Endodermal cell (in vitro differentiated cells): ENCODE measurements around the gene TTN. TPM values are rescaled to one million over a fixed set of nuclear protein-coding genes. Genes with fewer than 3 reads are reported as not detected.

Experiments used
- DNase-seq: peaks from one replicate; pipeline ENCODE4 v3.0.0-alpha.2; 2017
- H3K27ac ChIP-seq: 2 replicates; pipeline ENCODE4 v1.5.1; 2013; ENCODE audit warnings: mild to moderate bottlenecking, low read depth, low read length, moderate library complexity
- H3K27me3 ChIP-seq: 2 replicates; pipeline ENCODE4 v1.6.1; 2013; ENCODE audit warnings: mild to moderate bottlenecking, low read length, moderate library complexity; ENCODE audit not compliant: insufficient read depth, control insufficient read depth, poor library complexity, severe bottlenecking
- H3K36me3 ChIP-seq: 2 replicates; pipeline ENCODE4 v1.7.0; 2013; ENCODE audit warnings: mild to moderate bottlenecking, low read length, moderate library complexity; ENCODE audit not compliant: control insufficient read depth, insufficient read depth
- H3K4me1 ChIP-seq: one replicate; pipeline ENCODE4 v1.7.0; 2013; ENCODE audit warnings: low read length; ENCODE audit not compliant: control insufficient read depth, insufficient read depth
- H3K4me3 ChIP-seq: 2 replicates; pipeline ENCODE4 v1.5.1; 2013; ENCODE audit warnings: mild to moderate bottlenecking, low read length, moderate library complexity
- H3K9ac ChIP-seq: 2 replicates; pipeline ENCODE4 v1.6.1; 2013; ENCODE audit warnings: mild to moderate bottlenecking, low read length, moderate library complexity; ENCODE audit not compliant: poor library complexity, severe bottlenecking; ENCODE audit errors: extremely low read depth
- H3K9me3 ChIP-seq: 2 replicates; pipeline ENCODE4 v1.6.1; 2013; ENCODE audit warnings: mild to moderate bottlenecking, low read length, moderate library complexity; ENCODE audit not compliant: control insufficient read depth
- H3K27ac Mint-ChIP-seq: 2 replicates; pipeline ENCODE4 v1.8.0; 2020; ENCODE audit warnings: mixed read lengths
- H3K27me3 Mint-ChIP-seq: 2 replicates; pipeline ENCODE4 v1.8.0; 2021; ENCODE audit warnings: mild to moderate bottlenecking, mixed read lengths; ENCODE audit not compliant: insufficient read depth
- H3K36me3 Mint-ChIP-seq: 2 replicates; pipeline ENCODE4 v1.8.0; 2020; ENCODE audit warnings: low read depth, mixed read lengths
- H3K4me1 Mint-ChIP-seq: 2 replicates; pipeline ENCODE4 v1.8.0; 2020; ENCODE audit warnings: mixed read lengths
- H3K4me3 Mint-ChIP-seq: 2 replicates; pipeline ENCODE4 v1.8.0; 2020; ENCODE audit warnings: mild to moderate bottlenecking, moderate library complexity, mixed read lengths
- H3K9me3 Mint-ChIP-seq: 2 replicates; pipeline ENCODE4 v1.8.0; 2020; ENCODE audit warnings: mild to moderate bottlenecking, mixed read lengths
- WGBS, 2 experiments: methylation state at CpG; one replicate each; pipeline versions ENCODE4 v1.1.5 to v1.1.7; 2013; ENCODE audit warnings: missing lambda C conversion rate in 2 of 2, mixed read lengths in 1 of 2; ENCODE audit not compliant: insufficient coverage in 1 of 2, insufficient read length in 1 of 2; 5-methylcytosine and 5-hydroxymethylcytosine counted together
- total RNA-seq, 2 donors: library from RNA; stranded (reverse); fragmentation: NEBNext Ultra II Directional in 1 of 2; extraction: Animal tissue kit (Norgen Biotek cat#: 25700) in 1 of 2; gene quantifications; 2 replicates in 1 of 2; 3 replicates in 1 of 2; pipeline ENCODE4 v1.2.1, GENCODE V29; 2021
- TF ChIP-seq, protein P1 (sequence below): fragments of 200-600 bp; sonication (generic); conservative IDR thresholded peaks from 2 replicates; pipeline ENCODE4 v1.5.0; 2021; ENCODE audit warnings: antibody characterized with exemption, mild to moderate bottlenecking

Gene TTN
- total RNA-seq, 2 donors from 2014 or later, result 101 to 118 TPM

DNA sequence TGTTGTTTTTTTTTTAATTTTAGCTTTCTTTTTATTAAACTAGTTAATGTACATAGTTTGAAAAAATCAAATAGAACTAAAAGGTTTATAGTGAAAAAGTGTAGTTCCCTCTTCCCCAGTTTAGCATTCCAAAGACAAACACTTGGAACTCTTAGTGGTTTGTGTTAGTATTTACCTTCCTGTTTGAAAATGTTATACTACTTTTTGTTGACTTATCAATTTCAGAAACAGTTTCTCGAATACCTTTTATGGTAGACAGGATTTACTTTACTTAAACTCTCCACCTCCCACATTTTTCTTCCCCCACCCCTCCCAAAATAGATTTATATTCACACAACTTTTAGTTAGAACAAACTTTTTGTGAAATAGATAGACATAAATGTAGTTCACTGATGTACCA lies 300.3 kb downstream of the TTN start:
- Histone ChIP-seq H3K27me3 (no peaks in the 10 kb centered on the region), H3K4me1 (no peaks in the 10 kb centered on the region), H3K36me3 (peaks cover 24% of the 10 kb centered on the region), H3K9me3 (no peaks in the 10 kb centered on the region), H3K27ac (no peak overlapping the region), H3K9ac (no peak overlapping the region), H3K4me3 (no peak overlapping the region)
- Mint-ChIP-seq H3K4me3 (no peak overlapping the region), H3K27ac (no peak overlapping the region), H3K9me3 (no peaks in the 10 kb centered on the region), H3K4me1 (peaks cover 9% of the 10 kb centered on the region), H3K36me3 (peaks cover 10% of the 10 kb centered on the region), H3K27me3 (no peaks in the 10 kb centered on the region)
- WGBS, 2 experiments, result 100% methylated on average over 1 of the region's 1 CpG; no CpG with 5 or more reads in 1 of the 2 experiments
- TF ChIP-seq, protein P1, sequence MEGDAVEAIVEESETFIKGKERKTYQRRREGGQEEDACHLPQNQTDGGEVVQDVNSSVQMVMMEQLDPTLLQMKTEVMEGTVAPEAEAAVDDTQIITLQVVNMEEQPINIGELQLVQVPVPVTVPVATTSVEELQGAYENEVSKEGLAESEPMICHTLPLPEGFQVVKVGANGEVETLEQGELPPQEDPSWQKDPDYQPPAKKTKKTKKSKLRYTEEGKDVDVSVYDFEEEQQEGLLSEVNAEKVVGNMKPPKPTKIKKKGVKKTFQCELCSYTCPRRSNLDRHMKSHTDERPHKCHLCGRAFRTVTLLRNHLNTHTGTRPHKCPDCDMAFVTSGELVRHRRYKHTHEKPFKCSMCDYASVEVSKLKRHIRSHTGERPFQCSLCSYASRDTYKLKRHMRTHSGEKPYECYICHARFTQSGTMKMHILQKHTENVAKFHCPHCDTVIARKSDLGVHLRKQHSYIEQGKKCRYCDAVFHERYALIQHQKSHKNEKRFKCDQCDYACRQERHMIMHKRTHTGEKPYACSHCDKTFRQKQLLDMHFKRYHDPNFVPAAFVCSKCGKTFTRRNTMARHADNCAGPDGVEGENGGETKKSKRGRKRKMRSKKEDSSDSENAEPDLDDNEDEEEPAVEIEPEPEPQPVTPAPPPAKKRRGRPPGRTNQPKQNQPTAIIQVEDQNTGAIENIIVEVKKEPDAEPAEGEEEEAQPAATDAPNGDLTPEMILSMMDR, result no peak
- no peak for DNase-seq

DNA sequence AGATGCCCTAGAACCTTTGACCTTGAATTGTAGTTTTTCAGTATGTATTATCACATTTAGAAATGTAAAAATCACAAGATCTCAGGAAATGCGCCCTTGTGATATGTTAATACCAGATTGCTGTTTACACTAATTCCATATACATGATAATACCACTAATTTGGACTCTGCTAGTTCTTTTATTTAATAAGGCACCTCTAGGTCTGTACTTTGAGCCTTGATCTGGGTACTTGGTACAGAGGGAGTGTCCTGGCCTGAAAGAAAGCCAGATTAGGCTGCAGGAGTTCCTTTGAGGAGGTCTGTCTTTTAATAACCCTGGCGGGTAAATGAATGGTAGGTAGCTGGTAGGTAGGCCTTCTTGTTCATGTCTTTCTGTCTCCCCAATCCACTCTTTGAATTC lies 300.7 kb downstream of the TTN start:
- no peak overlapping the region for H3K4me3 ChIP-seq
- no peaks in the 10 kb centered on the region for H3K27me3 ChIP-seq
- no peak overlapping the region for H3K9ac ChIP-seq
- Mint-ChIP-seq H3K4me1 (peaks cover 9% of the 10 kb centered on the region), H3K27me3 (no peaks in the 10 kb centered on the region), H3K36me3 (peaks cover 10% of the 10 kb centered on the region), H3K27ac (peak overlapping the region; percentile 55), H3K9me3 (no peaks in the 10 kb centered on the region), H3K4me3 (no peak overlapping the region)
- H3K9me3 ChIP-seq, result no peaks in the 10 kb centered on the region
- H3K36me3 ChIP-seq, result peaks cover 28% of the 10 kb centered on the region
- TF ChIP-seq, protein P1, result no peak
- 60 to 90% methylated on average over 1 to 2 of the region's 2 CpGs for WGBS, 2 experiments
- no peak for DNase-seq
- H3K27ac ChIP-seq, result no peak overlapping the region
- H3K4me1 ChIP-seq, result no peaks in the 10 kb centered on the region

DNA sequence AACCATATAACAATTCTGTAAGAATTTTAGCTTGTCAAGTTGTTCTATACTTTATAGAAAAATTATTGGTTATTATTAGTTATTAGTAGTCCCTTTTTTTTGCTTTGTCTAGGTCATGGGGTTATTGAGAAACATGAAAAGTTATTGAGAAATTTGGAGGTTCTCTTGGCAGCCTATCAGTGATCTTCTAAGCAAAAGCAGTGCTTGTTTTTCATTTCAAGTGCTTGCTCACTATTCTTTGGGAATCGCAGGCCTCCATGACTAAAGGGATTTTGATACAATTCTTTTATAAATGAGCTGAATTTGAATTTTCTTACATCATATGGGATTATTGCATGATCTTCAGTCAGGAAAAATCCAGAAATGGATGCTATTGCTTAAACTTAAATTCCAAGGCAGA lies 301.1 kb downstream of the TTN start:
- H3K27me3 Mint-ChIP-seq, result no peaks in the 10 kb centered on the region
- no peaks in the 10 kb centered on the region for H3K9me3 Mint-ChIP-seq
- Histone ChIP-seq H3K36me3 (peaks cover 33% of the 10 kb centered on the region), H3K9ac (no peak overlapping the region), H3K4me3 (no peak overlapping the region), H3K4me1 (no peaks in the 10 kb centered on the region), H3K27ac (no peak overlapping the region), H3K27me3 (no peaks in the 10 kb centered on the region), H3K9me3 (no peaks in the 10 kb centered on the region)
- no peak overlapping the region for H3K27ac Mint-ChIP-seq
- H3K4me1 Mint-ChIP-seq, result peaks cover 9% of the 10 kb centered on the region
- TF ChIP-seq, protein P1, result no peak
- DNase-seq, result no peak
- no peak overlapping the region for H3K4me3 Mint-ChIP-seq
- 80% methylated on average over 1 of the region's 1 CpG; no CpG with 5 or more reads in 1 of the 2 experiments for WGBS, 2 experiments
- peaks cover 10% of the 10 kb centered on the region for H3K36me3 Mint-ChIP-seq
